KOPT-K1 (cell line): ENCODE measurements around the gene DOC2A.

Experiments used
- H3K27ac ChIP-seq: fragments of 200-600 bp; sonication (generic); 2 replicates; pipeline ENCODE4 v1.5.1; 2016; ENCODE audit warnings: antibody characterized with exemption, mild to moderate bottlenecking, low read depth, low read length; ENCODE audit not compliant: poor library complexity, severe bottlenecking
- H3K36me3 ChIP-seq: fragments of 200-600 bp; sonication (generic); 2 replicates; pipeline ENCODE4 v1.5.1; 2017; ENCODE audit warnings: antibody characterized with exemption, mild to moderate bottlenecking, low read length, moderate library complexity; ENCODE audit not compliant: insufficient read depth
- H3K9me3 ChIP-seq: fragments of 200-600 bp; sonication (generic); 2 replicates; pipeline ENCODE4 v1.5.1; 2017; ENCODE audit warnings: antibody characterized with exemption, low read length, mild to moderate bottlenecking; ENCODE audit not compliant: insufficient read depth, poor library complexity, severe bottlenecking

Gene DOC2A

GRCh38 chr16:29978081-29978480 is 32.7 kb downstream of the DOC2A start:
- peaks cover 61% of the 10 kb centered on the region for H3K36me3 ChIP-seq
- H3K9me3 ChIP-seq, result no peaks in the 10 kb centered on the region
- H3K27ac ChIP-seq, result no peak overlapping the region

GRCh38 chr16:29977063-29977825 is 33.6 kb downstream of the DOC2A start:
- H3K27ac ChIP-seq, result no peak overlapping the region
- peaks cover 52% of the 10 kb centered on the region for H3K36me3 ChIP-seq
- H3K9me3 ChIP-seq, result no peaks in the 10 kb centered on the region

- Histone ChIP-seq H3K36me3 (peaks cover 39% of the 10 kb centered on the region), H3K9me3 (no peaks in the 10 kb centered on the region), H3K27ac (peak overlapping the region; percentile 82)
These were observed 34.9 kb downstream of the DOC2A start for GRCh38 chr16:29975811-29976511.

- H3K36me3 ChIP-seq, result peaks cover 31% of the 10 kb centered on the region
- H3K27ac ChIP-seq, result peak overlapping the region; percentile 82
- no peaks in the 10 kb centered on the region for H3K9me3 ChIP-seq
These were observed 35.7 kb downstream of the DOC2A start for GRCh38 chr16:29975134-29975538.

GRCh38 chr16:29974291-29975133 is 36.3 kb downstream of the DOC2A start:
- Histone ChIP-seq H3K9me3 (no peaks in the 10 kb centered on the region), H3K27ac (peak overlapping the region; percentile 82), H3K36me3 (peaks cover 25% of the 10 kb centered on the region)

- no peaks in the 10 kb centered on the region for H3K9me3 ChIP-seq
- peak within 1 kb of the TSS; percentile 82 for H3K27ac ChIP-seq
- peaks cover 20% of the 10 kb centered on the region for H3K36me3 ChIP-seq
These were observed 37.2 kb downstream of the DOC2A start, which contains the start of gene TAOK2 for GRCh38 chr16:29973384-29974246. TSS of gene TAOK2 (plus strand) at chr16:29973868. CDS start at chr16:29977773, 3,905 bp downstream.

GRCh38 chr16:29972992-29973383 is 37.8 kb downstream of the DOC2A start:
- Histone ChIP-seq H3K9me3 (no peaks in the 10 kb centered on the region), H3K27ac (peak overlapping the region; percentile 82), H3K36me3 (peaks cover 20% of the 10 kb centered on the region)

- no peak overlapping the region for H3K27ac ChIP-seq
- no peaks in the 10 kb centered on the region for H3K9me3 ChIP-seq
- peaks cover 18% of the 10 kb centered on the region for H3K36me3 ChIP-seq
These were observed 38.3 kb downstream of the DOC2A start for GRCh38 chr16:29972500-29972899.

GRCh38 chr16:29971304-29971703 is 39.5 kb downstream of the DOC2A start:
- Histone ChIP-seq H3K36me3 (peaks cover 13% of the 10 kb centered on the region), H3K27ac (no peak overlapping the region), H3K9me3 (no peaks in the 10 kb centered on the region)

GRCh38 chr16:29968205-29968604 is 42.6 kb downstream of the DOC2A start:
- Histone ChIP-seq H3K27ac (no peak overlapping the region), H3K9me3 (no peaks in the 10 kb centered on the region), H3K36me3 (peaks cover 13% of the 10 kb centered on the region)

- peaks cover 5% of the 10 kb centered on the region for H3K36me3 ChIP-seq
- H3K27ac ChIP-seq, result peak overlapping the region; percentile 76
- no peaks in the 10 kb centered on the region for H3K9me3 ChIP-seq
These were observed 47.6 kb downstream of the DOC2A start for GRCh38 chr16:29963021-29963743.

GRCh38 chr16:29962344-29962994 is 48.4 kb downstream of the DOC2A start:
- Histone ChIP-seq H3K27ac (peak overlapping the region; percentile 76), H3K9me3 (no peaks in the 10 kb centered on the region), H3K36me3 (no peaks in the 10 kb centered on the region)

- peak within 1 kb of the TSS; percentile 76 for H3K27ac ChIP-seq
- H3K9me3 ChIP-seq, result no peaks in the 10 kb centered on the region
- H3K36me3 ChIP-seq, result no peaks in the 10 kb centered on the region
These were observed 49.1 kb downstream of the DOC2A start, which contains the start of gene TMEM219 for GRCh38 chr16:29961479-29962343. TSS of gene TMEM219 (plus strand) at chr16:29962079. CDS start at chr16:29963144, 1,065 bp downstream.
